ENCODE results near the gene UGT1A5.

GRCh38 chr2:233673896-233674295 lies 38.8 kb upstream of the UGT1A5 start:
- TF ChIP-seq STAT1 (IDR thresholded peaks at IDR 0.05; ENCODE audit: unreplicated experiment): no peak
- no peak for TF ChIP-seq EZH2phosphoT487 (IDR thresholded peaks at IDR 0.05; ENCODE audit: unreplicated experiment)

Data from GM23338 (cell line).